Right atrium auricular region (tissue), 2 donors: ENCODE results near the gene SPEM2. TPM values are rescaled to one million over a fixed set of nuclear protein-coding genes. Genes with fewer than 3 reads are reported as not detected.

Source experiments
- DNase-seq: peaks from one replicate; pipeline ENCODE4 v3.0.0-alpha.2; 2019; ENCODE audit warnings: low spot score
- H3K27ac ChIP-seq, 2 donors: fragments of 200-600 bp; sonication (generic); 1 replicate in 1 of 2; 2 replicates in 1 of 2; pipeline ENCODE4 v1.5.1; 2016 to 2019
- H3K27me3 ChIP-seq, 2 donors: fragments of 200-600 bp; sonication (generic); one replicate each; pipeline versions ENCODE4 v1.5.1 to v1.6.0; 2017 to 2019
- H3K36me3 ChIP-seq: fragments of 200-600 bp; sonication (generic); one replicate; pipeline ENCODE4 v1.5.1; 2016
- H3K4me1 ChIP-seq, 2 donors: fragments of 200-600 bp; sonication (generic); one replicate each; pipeline versions ENCODE4 v1.5.1 to v1.6.0; 2017 to 2019
- H3K4me3 ChIP-seq, 2 donors: fragments of 200-600 bp; sonication (generic); 1 replicate in 1 of 2; 2 replicates in 1 of 2; pipeline ENCODE4 v1.5.1; 2017 to 2019; ENCODE audit warnings: mild to moderate bottlenecking in 1 of 2, moderate library complexity in 1 of 2
- H3K9me3 ChIP-seq, 2 donors: fragments of 200-600 bp; sonication (generic); one replicate each; pipeline ENCODE4 v1.5.1; 2019
- total RNA-seq, 2 donors: library from RNA; depleted of rRNA; stranded (reverse); fragments of >200 nt; gene quantifications; one replicate each; pipeline ENCODE4 v1.1.0, GENCODE V29; 2016
- TF ChIP-seq, protein P1 (sequence below), 2 donors: fragments of 200-600 bp; sonication (generic); IDR thresholded peaks; one replicate each; pipeline ENCODE4 v1.5.1; 2019; ENCODE audit warnings: antibody characterized with exemption in 2 of 2

Gene SPEM2
- total RNA-seq, 2 donors from 2014 or later: not detected

DNA sequence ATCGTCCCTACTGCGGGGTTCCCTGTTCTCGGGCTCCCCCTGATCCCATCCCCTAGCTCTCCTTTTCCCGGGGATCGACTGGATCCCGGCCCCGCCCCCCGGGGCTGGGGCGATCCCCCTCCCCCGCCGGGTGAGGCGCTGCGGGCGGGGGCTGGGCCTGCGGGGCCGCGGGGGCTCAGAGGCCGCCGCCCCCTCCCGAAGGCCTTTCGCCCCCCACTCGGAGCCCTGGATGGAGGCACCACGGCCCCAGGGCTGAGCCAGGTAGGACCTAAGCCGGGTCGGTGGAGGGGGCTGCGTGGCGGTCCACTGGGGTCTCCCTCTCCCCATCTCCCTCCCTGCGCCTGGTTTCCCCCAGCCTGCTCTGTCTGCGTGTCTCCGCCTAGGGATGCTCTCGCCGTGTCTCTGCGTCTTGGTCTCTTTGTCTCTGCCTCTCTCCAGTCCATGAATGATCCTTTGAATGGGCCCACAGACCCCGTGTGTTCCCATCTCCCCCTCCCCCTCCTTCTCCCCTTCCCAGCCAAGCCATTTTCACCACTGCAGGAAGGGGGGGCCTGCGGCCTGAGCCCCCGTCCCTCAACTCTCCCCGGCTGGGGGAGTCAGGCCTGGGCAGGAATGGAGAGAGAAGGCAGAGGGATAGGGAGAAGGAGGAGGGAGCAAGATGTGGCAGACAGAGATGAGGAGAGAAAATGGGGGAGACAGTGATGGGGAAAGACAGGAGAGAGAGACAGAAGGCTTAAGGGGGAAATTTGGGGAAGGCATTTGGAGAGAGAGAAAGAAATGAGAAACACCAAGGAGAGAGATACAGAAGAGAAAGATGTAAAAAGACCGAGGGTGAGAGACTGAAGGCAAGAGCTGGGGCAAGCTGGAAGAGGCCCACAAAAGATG, 19.8 kb upstream of the SPEM2 start:
- Histone ChIP-seq H3K27ac (peak overlapping the region; percentile 91 to 94), H3K27me3 (no peaks in the 10 kb centered on the region), H3K4me1 (peaks cover 0 to 27% of the 10 kb centered on the region in 2 donors), H3K4me3 (peak overlapping the region; percentile 74 to 76), H3K36me3 (no peaks in the 10 kb centered on the region), H3K9me3 (no peaks in the 10 kb centered on the region)
- no peak for DNase-seq
- TF ChIP-seq, protein P1, sequence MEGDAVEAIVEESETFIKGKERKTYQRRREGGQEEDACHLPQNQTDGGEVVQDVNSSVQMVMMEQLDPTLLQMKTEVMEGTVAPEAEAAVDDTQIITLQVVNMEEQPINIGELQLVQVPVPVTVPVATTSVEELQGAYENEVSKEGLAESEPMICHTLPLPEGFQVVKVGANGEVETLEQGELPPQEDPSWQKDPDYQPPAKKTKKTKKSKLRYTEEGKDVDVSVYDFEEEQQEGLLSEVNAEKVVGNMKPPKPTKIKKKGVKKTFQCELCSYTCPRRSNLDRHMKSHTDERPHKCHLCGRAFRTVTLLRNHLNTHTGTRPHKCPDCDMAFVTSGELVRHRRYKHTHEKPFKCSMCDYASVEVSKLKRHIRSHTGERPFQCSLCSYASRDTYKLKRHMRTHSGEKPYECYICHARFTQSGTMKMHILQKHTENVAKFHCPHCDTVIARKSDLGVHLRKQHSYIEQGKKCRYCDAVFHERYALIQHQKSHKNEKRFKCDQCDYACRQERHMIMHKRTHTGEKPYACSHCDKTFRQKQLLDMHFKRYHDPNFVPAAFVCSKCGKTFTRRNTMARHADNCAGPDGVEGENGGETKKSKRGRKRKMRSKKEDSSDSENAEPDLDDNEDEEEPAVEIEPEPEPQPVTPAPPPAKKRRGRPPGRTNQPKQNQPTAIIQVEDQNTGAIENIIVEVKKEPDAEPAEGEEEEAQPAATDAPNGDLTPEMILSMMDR (IDR thresholded peaks at IDR 0.05): no peak

DNA sequence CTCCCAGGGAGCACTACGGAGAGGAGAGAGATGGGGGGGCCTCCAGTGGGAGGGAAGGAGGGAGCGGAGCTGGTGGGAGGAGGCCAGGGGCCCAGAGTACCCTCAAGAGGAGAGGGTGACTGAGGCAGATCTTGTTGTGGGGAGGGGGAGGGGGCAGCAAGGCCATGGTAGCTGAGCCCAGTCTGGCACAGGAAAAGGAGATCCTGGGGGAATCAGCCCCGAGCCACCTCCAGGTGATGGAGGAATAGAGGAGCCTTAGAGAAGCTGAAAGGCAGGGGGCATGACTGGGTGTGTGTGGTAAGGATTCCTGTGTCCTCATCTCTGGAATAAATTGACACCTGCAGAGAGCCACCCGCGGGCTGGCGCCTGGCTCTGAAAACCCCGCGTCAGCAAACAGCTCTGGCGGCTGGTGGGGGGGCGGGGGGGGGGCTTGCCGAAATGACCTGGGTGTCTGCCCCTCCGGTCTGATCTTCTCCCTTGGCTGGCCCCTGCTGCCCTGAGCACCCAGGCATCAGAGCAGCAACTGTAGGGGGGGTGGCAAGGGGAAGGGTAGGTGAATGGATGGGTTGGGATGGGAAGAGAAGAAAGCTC, 19.1 kb upstream of the SPEM2 start:
- H3K27ac ChIP-seq: peak overlapping the region; percentile 91 to 94
- DNase-seq: no peak
- no peaks in the 10 kb centered on the region for H3K36me3 ChIP-seq
- H3K9me3 ChIP-seq: no peaks in the 10 kb centered on the region
- H3K4me1 ChIP-seq: peaks cover 0 to 27% of the 10 kb centered on the region in 2 donors
- no peaks in the 10 kb centered on the region for H3K27me3 ChIP-seq
- no peak overlapping the region for H3K4me3 ChIP-seq
- TF ChIP-seq, protein P1 (IDR thresholded peaks at IDR 0.05): no peak

- no peaks in the 10 kb centered on the region for H3K27me3 ChIP-seq
- H3K9me3 ChIP-seq: no peaks in the 10 kb centered on the region
- no peak overlapping the region for H3K4me3 ChIP-seq
- no peaks in the 10 kb centered on the region for H3K36me3 ChIP-seq
- TF ChIP-seq, protein P1 (IDR thresholded peaks at IDR 0.05): no peak
- H3K27ac ChIP-seq: no peak overlapping the region
- H3K4me1 ChIP-seq: peaks cover 0 to 26% of the 10 kb centered on the region in 2 donors
- DNase-seq: no peak
Observed at GRCh38 chr17:7407082-7407481, 18.3 kb upstream of the SPEM2 start.

- Histone ChIP-seq H3K36me3 (no peaks in the 10 kb centered on the region), H3K27ac (no peak within 1 kb of the TSS), H3K9me3 (no peaks in the 10 kb centered on the region), H3K4me3 (no peak within 1 kb of the TSS), H3K27me3 (no peaks in the 10 kb centered on the region), H3K4me1 (peaks cover 0 to 20% of the 10 kb centered on the region in 2 donors)
- DNase-seq: no peak
- TF ChIP-seq, protein P1 (IDR thresholded peaks at IDR 0.05): no peak
Observed at GRCh38 chr17:7407485-7408251, 17.7 kb upstream of the SPEM2 start, which contains the start of gene NLGN2. TSS of gene NLGN2 (plus strand) at chr17:7407845. CDS start at chr17:7408256, 411 bp downstream.

- TF ChIP-seq, protein P1 (IDR thresholded peaks at IDR 0.05): no peak
- Histone ChIP-seq H3K4me3 (no peak overlapping the region), H3K9me3 (no peaks in the 10 kb centered on the region), H3K36me3 (no peaks in the 10 kb centered on the region), H3K27me3 (no peaks in the 10 kb centered on the region), H3K27ac (no peak overlapping the region), H3K4me1 (peaks cover 0 to 14% of the 10 kb centered on the region in 2 donors)
- DNase-seq: no peak
Observed at GRCh38 chr17:7408252-7408727, 17.1 kb upstream of the SPEM2 start.
